ENCODE results near the gene ARPC1B. TPM values are rescaled to one million over a fixed set of nuclear protein-coding genes. Genes with fewer than 3 reads are reported as not detected.

The ARPC1B gene
- total and polyA plus RNA-seq, 2 experiments from 2014 or later: 485 to 599 TPM

DNA sequence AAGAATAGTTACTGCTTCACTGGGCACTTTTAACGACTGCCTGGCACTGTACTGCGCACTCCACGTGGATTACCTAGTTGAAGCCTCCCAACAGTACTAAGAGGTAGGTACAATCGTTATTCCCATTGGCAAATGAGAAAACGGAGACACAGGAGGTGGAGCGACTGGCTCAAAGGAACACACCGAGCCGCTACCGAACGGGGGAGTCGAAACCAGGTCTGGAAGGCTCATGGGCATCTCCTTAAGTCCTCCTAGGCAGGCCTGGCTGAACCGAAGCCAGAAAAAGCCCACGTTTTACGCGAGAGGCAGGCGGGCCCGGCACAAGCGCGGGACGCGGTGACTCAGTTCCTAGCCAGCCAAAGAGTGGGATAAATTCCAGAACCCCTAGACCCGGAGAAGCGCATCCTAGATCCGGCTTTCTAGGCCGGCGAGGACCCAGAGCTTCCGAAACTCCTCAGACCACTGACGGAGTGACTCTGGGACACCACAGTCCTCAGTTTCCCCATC lies 33.4 kb downstream of the ARPC1B start:
- TF ChIP-seq EZH2phosphoT487 (IDR thresholded peaks at IDR 0.05; ENCODE audit: insufficient read depth, low read depth) (no peak), EZH2 (IDR thresholded peaks at IDR 0.05; ENCODE audit: insufficient read depth, poor library complexity, severe bottlenecking) (no peak)
- H2AFZ ChIP-seq: peak overlapping the region; percentile 64
- 1% methylated on average over 26 to 28 of the region's 28 CpGs for WGBS, 2 experiments (ENCODE audit: low coverage in 1 of 2, low lambda C conversion rate in 2 of 2, missing lambda C conversion rate in 2 of 2)
- peaks cover 31% of the 10 kb centered on the region for H3K4me1 ChIP-seq (ENCODE audit: insufficient read depth)
- peak; percentile 97 for DNase-seq
- H3K9ac ChIP-seq: peak overlapping the region; percentile 98
- H3K27ac ChIP-seq: peak overlapping the region; percentile 96
- peak overlapping the region; percentile 100 for H3K4me2 ChIP-seq (ENCODE audit: unreplicated experiment)
- no peaks in the 10 kb centered on the region for H3K9me2 ChIP-seq (ENCODE audit: insufficient read depth)
- H3K36me3 ChIP-seq (ENCODE audit: low read depth): peaks cover 29% of the 10 kb centered on the region
- H3F3A ChIP-seq (ENCODE audit: insufficient read depth): peaks cover 27% of the 10 kb centered on the region
- in situ Hi-C loops (cut with MboI): no loop called here
- H3K27me3 ChIP-seq (replicated peaks; ENCODE audit: insufficient read depth): no peaks in the 10 kb centered on the region
- H3K9me3 ChIP-seq (ENCODE audit: low read depth): no peaks in the 10 kb centered on the region
- H3K4me3 ChIP-seq: peak overlapping the region; percentile 100
- 0 out of 2 replicates have a peak, but pooled peaks cover 9% of the 10 kb centered on the region for H4K20me1 ChIP-seq (ENCODE audit: insufficient read depth)
- H3K79me2 ChIP-seq (ENCODE audit: insufficient read depth): peaks cover 95% of the 10 kb centered on the region

DNA sequence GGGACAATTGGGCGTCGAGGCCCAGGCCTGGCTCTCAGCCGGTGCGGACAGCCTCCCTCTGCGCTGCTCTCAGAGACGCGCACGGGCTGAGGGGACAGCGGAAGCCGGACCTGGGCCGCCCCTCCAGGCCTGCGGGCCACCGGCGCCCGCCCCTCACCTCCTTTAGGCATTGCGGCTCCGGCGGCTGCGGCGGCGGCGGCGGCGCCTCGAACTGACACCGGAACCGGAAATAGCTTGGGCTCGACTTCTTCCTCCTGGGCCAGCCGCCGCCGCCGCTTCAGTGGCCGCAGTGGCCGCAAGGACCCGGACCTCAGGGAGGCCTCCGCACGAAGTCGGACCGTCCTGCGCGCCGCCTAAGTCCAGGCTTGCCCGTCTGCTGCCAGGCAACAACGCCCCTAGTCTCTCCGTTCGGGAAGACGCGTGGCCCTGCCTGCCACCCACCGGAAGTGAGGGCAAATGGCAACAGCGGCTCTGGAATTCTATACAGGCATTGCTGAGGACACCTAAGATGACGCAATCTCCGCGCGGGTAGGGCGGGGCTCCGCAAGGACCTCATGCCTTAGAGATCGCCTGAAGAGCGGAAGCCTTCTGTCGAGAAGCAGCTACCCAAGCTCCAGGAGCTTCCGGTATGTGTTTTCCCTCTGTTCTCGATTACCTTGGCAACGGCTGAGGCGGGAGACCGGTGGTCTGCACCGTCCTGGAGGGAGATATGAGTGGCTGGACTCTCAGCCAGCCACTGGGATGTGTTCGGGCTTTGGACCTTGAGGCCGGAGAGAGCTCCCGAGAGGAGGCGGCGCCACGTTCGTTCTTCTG lies 34.1 kb downstream of the ARPC1B start, which contains the start of the genes BUD31 and PDAP1:
BUD31 (plus strand) TSS at position 591 of the 813 bp plus-strand sequence. CDS start 2,124 bp downstream, outside the sequence.
PDAP1 (minus strand) TSS at position 219 of the 813 bp plus-strand sequence; CDS start at position 170, 49 bp downstream.
- TF ChIP-seq EZH2 (IDR thresholded peaks at IDR 0.05; ENCODE audit: insufficient read depth, poor library complexity, severe bottlenecking) (no peak), EZH2phosphoT487 (IDR thresholded peaks at IDR 0.05; ENCODE audit: insufficient read depth, low read depth) (no peak)
- peak within 1 kb of the TSS; percentile 64 for H2AFZ ChIP-seq
- peaks cover 27% of the 10 kb centered on the region for H3F3A ChIP-seq (ENCODE audit: insufficient read depth)
- H3K27me3 ChIP-seq (replicated peaks; ENCODE audit: insufficient read depth): no peaks in the 10 kb centered on the region
- peak within 1 kb of the TSS; percentile 100 for H3K4me2 ChIP-seq (ENCODE audit: unreplicated experiment)
- DNase-seq: peak; percentile 97
- H3K9me2 ChIP-seq (ENCODE audit: insufficient read depth): no peaks in the 10 kb centered on the region
- H3K36me3 ChIP-seq (ENCODE audit: low read depth): peaks cover 30% of the 10 kb centered on the region
- peak within 1 kb of the TSS; percentile 96 for H3K27ac ChIP-seq
- WGBS, 2 experiments (ENCODE audit: low coverage in 1 of 2, low lambda C conversion rate in 2 of 2, missing lambda C conversion rate in 2 of 2): 1% methylated on average over 56 to 71 of the region's 72 CpGs
- peaks cover 95% of the 10 kb centered on the region for H3K79me2 ChIP-seq (ENCODE audit: insufficient read depth)
- H3K4me3 ChIP-seq: peak within 1 kb of the TSS; percentile 100
- in situ Hi-C loops (cut with MboI): no loop called here
- no peaks in the 10 kb centered on the region for H3K9me3 ChIP-seq (ENCODE audit: low read depth)
- H3K4me1 ChIP-seq (ENCODE audit: insufficient read depth): peaks cover 31% of the 10 kb centered on the region
- H3K9ac ChIP-seq: peak within 1 kb of the TSS; percentile 98
- H4K20me1 ChIP-seq (ENCODE audit: insufficient read depth): 0 out of 2 replicates have a peak, but pooled peaks cover 9% of the 10 kb centered on the region

GRCh38 chr7:99409192-99409572 lies 34.7 kb downstream of the ARPC1B start:
- Histone ChIP-seq H3K4me2 (ENCODE audit: unreplicated experiment) (peak overlapping the region; percentile 100), H3K9me2 (ENCODE audit: insufficient read depth) (no peaks in the 10 kb centered on the region), H3K9ac (peak overlapping the region; percentile 98), H3K27ac (peak overlapping the region; percentile 96), H3K4me1 (ENCODE audit: insufficient read depth) (peaks cover 28% of the 10 kb centered on the region), H4K20me1 (ENCODE audit: insufficient read depth) (0 out of 2 replicates have a peak, but pooled peaks cover 9% of the 10 kb centered on the region), H3K27me3 (replicated peaks; ENCODE audit: insufficient read depth) (no peaks in the 10 kb centered on the region), H2AFZ (peak overlapping the region; percentile 64), H3F3A (ENCODE audit: insufficient read depth) (peaks cover 28% of the 10 kb centered on the region), H3K79me2 (ENCODE audit: insufficient read depth) (peaks cover 95% of the 10 kb centered on the region), H3K9me3 (ENCODE audit: low read depth) (no peaks in the 10 kb centered on the region), H3K4me3 (peak overlapping the region; percentile 100), H3K36me3 (ENCODE audit: low read depth) (peaks cover 34% of the 10 kb centered on the region)
- in situ Hi-C loops (cut with MboI): no loop called here
- DNase-seq: peak; percentile 57
- WGBS, 2 experiments (ENCODE audit: low coverage in 1 of 2, low lambda C conversion rate in 2 of 2, missing lambda C conversion rate in 2 of 2): 1 to 3% methylated on average over 18 of the region's 18 CpGs
- TF ChIP-seq EZH2phosphoT487 (IDR thresholded peaks at IDR 0.05; ENCODE audit: insufficient read depth, low read depth): no peak
- no peak for TF ChIP-seq EZH2 (IDR thresholded peaks at IDR 0.05; ENCODE audit: insufficient read depth, poor library complexity, severe bottlenecking)

DNA sequence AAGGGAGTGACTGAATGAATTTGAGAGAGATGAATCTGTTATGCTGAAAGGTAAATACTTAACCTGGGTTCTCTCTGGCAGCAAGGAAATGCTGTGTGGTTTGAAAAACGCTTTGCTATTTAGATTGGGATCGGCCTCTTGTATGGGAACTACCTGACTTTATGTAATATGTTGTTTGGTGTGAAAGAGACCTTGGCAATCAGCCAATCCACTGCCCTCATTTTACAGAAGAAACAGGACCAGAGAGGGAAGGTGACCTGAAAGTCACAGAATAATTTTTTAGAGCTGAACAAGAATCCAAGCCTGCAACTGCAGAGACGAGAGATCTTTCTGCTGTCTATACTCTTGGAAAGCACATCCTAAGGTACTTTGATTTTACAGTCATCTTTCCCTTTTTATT lies 35.3 kb downstream of the ARPC1B start:
- 23 to 26% methylated on average over 3 of the region's 3 CpGs for WGBS, 2 experiments (ENCODE audit: low coverage in 1 of 2, low lambda C conversion rate in 2 of 2, missing lambda C conversion rate in 2 of 2)
- Histone ChIP-seq H3K9me3 (ENCODE audit: low read depth) (no peaks in the 10 kb centered on the region), H3K36me3 (ENCODE audit: low read depth) (peaks cover 40% of the 10 kb centered on the region), H3K9ac (peak overlapping the region; percentile 98), H4K20me1 (ENCODE audit: insufficient read depth) (0 out of 2 replicates have a peak, but pooled peaks cover 9% of the 10 kb centered on the region), H2AFZ (no peak overlapping the region), H3K9me2 (ENCODE audit: insufficient read depth) (no peaks in the 10 kb centered on the region), H3K27ac (peak overlapping the region; percentile 96), H3K27me3 (replicated peaks; ENCODE audit: insufficient read depth) (no peaks in the 10 kb centered on the region), H3K4me2 (ENCODE audit: unreplicated experiment) (peak overlapping the region; percentile 100), H3F3A (ENCODE audit: insufficient read depth) (peaks cover 35% of the 10 kb centered on the region), H3K4me1 (ENCODE audit: insufficient read depth) (peaks cover 24% of the 10 kb centered on the region), H3K79me2 (ENCODE audit: insufficient read depth) (peaks cover 95% of the 10 kb centered on the region), H3K4me3 (peak overlapping the region; percentile 100)
- peak; percentile 30 for DNase-seq
- in situ Hi-C loops (cut with MboI): no loop called here
- no peak for TF ChIP-seq EZH2 (IDR thresholded peaks at IDR 0.05; ENCODE audit: insufficient read depth, poor library complexity, severe bottlenecking)
- TF ChIP-seq EZH2phosphoT487 (IDR thresholded peaks at IDR 0.05; ENCODE audit: insufficient read depth, low read depth): no peak
